ENCODE data around the gene MYOM1. TPM values are rescaled to one million over a fixed set of nuclear protein-coding genes. Genes with fewer than 3 reads are reported as not detected.

The MYOM1 gene
- total and polyA plus RNA-seq, 2 donors (not counting 3 experiments of a cell fraction or from before 2014, with no cell fraction given), result 0.08 TPM; not detected in 1

- TF ChIP-seq JUN (IDR thresholded peaks at IDR 0.05; ENCODE audit: borderline replicate concordance, insufficient read depth, insufficient read length, low read depth), result no peak
- no peak for TF ChIP-seq GATA2 (IDR thresholded peaks at IDR 0.05; ENCODE audit: insufficient read depth, insufficient read length, low read depth, low read length)
- TF ChIP-seq MAX (IDR thresholded peaks at IDR 0.05; ENCODE audit: insufficient read depth, insufficient read length), result no peak
- no peak for TF ChIP-seq EZH2 (IDR thresholded peaks at IDR 0.05; ENCODE audit: borderline replicate concordance, low read depth, low read length, severe bottlenecking)
- no peak for TF ChIP-seq POLR2A (IDR thresholded peaks at IDR 0.05; ENCODE audit: low read depth, low read length)
- Histone ChIP-seq H3K4me1 (ENCODE audit: control insufficient read depth, extremely low read depth, insufficient read depth, low read length) (no peaks in the 10 kb centered on the region), H3K9me3 (replicated peaks; ENCODE audit: control insufficient read depth, insufficient read depth, low read length) (no peaks in the 10 kb centered on the region), H3K27ac (ENCODE audit: insufficient read depth, low read depth, low read length) (no peak overlapping the region), H3K79me2 (ENCODE audit: control insufficient read depth, insufficient read depth, low read length) (no peaks in the 10 kb centered on the region), H3K9me1 (replicated peaks; ENCODE audit: control insufficient read depth, extremely low read depth, insufficient read depth, low read length) (no peaks in the 10 kb centered on the region), H3K27me3 (ENCODE audit: control insufficient read depth in 2 of 2, insufficient read depth in 2 of 2, low read length in 2 of 2) (peaks cover 4 to 10% of the 10 kb centered on the region in 2 experiments), H2AFZ (ENCODE audit: low read depth, low read length) (no peak overlapping the region), H3K36me3 (ENCODE audit: control insufficient read depth in 2 of 2, extremely low read depth in 1 of 2, insufficient read depth in 2 of 2, low read length in 2 of 2) (no peaks in the 10 kb centered on the region), H3K4me2 (ENCODE audit: insufficient read depth, low read length) (no peak overlapping the region), H3K4me3 (replicated peaks in 1 of 3; ENCODE audit: insufficient read depth in 1 of 3, low read depth in 1 of 3, low read length in 3 of 3) (no peak overlapping the region), H4K20me1 (replicated peaks; ENCODE audit: control insufficient read depth, extremely low read depth, insufficient read depth, low read length) (no peaks in the 10 kb centered on the region), H3K9ac (replicated peaks; ENCODE audit: extremely low read depth, insufficient read depth, low read length) (no peak overlapping the region)
- no TSS peak for BruUV-seq (replicated peaks)
- intact Hi-C loops (cut with micrococcal nuclease) (no loop called here), dilution Hi-C loops (cut with MboI; ENCODE audit: extremely low pct_ligation_motif_present, low sequenced_read_pairs) (no loop called here)
- FAIRE-seq (no peak), DNase-seq (ENCODE audit: low read depth, low spot score) (no peak)
- CTCF ChIA-PET, result interaction anchor here (1.5 kb wide), 1 partner anchor 10 kb away, joined by 3 read pairs; no protein-coding TSS in a partner anchor
- POLR2A ChIA-PET, result no interaction called here
Measured at GRCh38 chr18:3211236-3211992, 8.4 kb downstream of the MYOM1 start.

- ChIA-PET POLR2A (no interaction called here), CTCF (interaction anchor here (1.1 to 1.5 kb wide), 2 partner anchors 12 to 15 kb away, joined by 3 read pairs; no protein-coding TSS in a partner anchor)
- TF ChIP-seq CTCF (IDR thresholded peaks at IDR 0.05; ENCODE audit: extremely low read depth in 1 of 2, insufficient read depth in 1 of 2, low read depth in 1 of 2, low read length in 2 of 2), result no peak
- TF ChIP-seq POLR2AphosphoS5 (IDR thresholded peaks at IDR 0.05; ENCODE audit: insufficient read depth, low read depth, low read length), result no peak
- TF ChIP-seq MYC (IDR thresholded peaks at IDR 0.05; ENCODE audit: low read depth, low read length), result no peak
- no peak for TF ChIP-seq FOS (IDR thresholded peaks at IDR 0.05; ENCODE audit: borderline replicate concordance, insufficient read depth, low read length)
- TF ChIP-seq MAX (IDR thresholded peaks at IDR 0.05; ENCODE audit: insufficient read depth, insufficient read length), result no peak
- no peak for TF ChIP-seq POLR2A (IDR thresholded peaks at IDR 0.05; ENCODE audit: low read depth, low read length)
- TF ChIP-seq GATA2 (IDR thresholded peaks at IDR 0.05; ENCODE audit: insufficient read depth, insufficient read length, low read depth, low read length), result no peak
- TF ChIP-seq EZH2 (IDR thresholded peaks at IDR 0.05; ENCODE audit: borderline replicate concordance, low read depth, low read length, severe bottlenecking), result no peak
- no peak for TF ChIP-seq JUN (IDR thresholded peaks at IDR 0.05; ENCODE audit: borderline replicate concordance, insufficient read depth, insufficient read length, low read depth)
- Histone ChIP-seq H3K27ac (ENCODE audit: insufficient read depth, low read depth, low read length) (no peak overlapping the region), H3K4me1 (ENCODE audit: control insufficient read depth, extremely low read depth, insufficient read depth, low read length) (no peaks in the 10 kb centered on the region), H3K27me3 (ENCODE audit: control insufficient read depth in 2 of 2, insufficient read depth in 2 of 2, low read length in 2 of 2) (peaks cover 4 to 10% of the 10 kb centered on the region in 2 experiments), H3K4me3 (replicated peaks in 1 of 3; ENCODE audit: insufficient read depth in 1 of 3, low read depth in 1 of 3, low read length in 3 of 3) (no peak overlapping the region), H3K79me2 (ENCODE audit: control insufficient read depth, insufficient read depth, low read length) (no peaks in the 10 kb centered on the region), H3K4me2 (ENCODE audit: insufficient read depth, low read length) (no peak overlapping the region), H3K9me1 (replicated peaks; ENCODE audit: control insufficient read depth, extremely low read depth, insufficient read depth, low read length) (no peaks in the 10 kb centered on the region), H3K36me3 (ENCODE audit: control insufficient read depth in 2 of 2, extremely low read depth in 1 of 2, insufficient read depth in 2 of 2, low read length in 2 of 2) (no peaks in the 10 kb centered on the region), H2AFZ (ENCODE audit: low read depth, low read length) (no peak overlapping the region), H3K9me3 (replicated peaks; ENCODE audit: control insufficient read depth, insufficient read depth, low read length) (no peaks in the 10 kb centered on the region), H3K9ac (replicated peaks; ENCODE audit: extremely low read depth, insufficient read depth, low read length) (no peak overlapping the region), H4K20me1 (replicated peaks; ENCODE audit: control insufficient read depth, extremely low read depth, insufficient read depth, low read length) (no peaks in the 10 kb centered on the region)
- dilution Hi-C loops (cut with MboI; ENCODE audit: extremely low pct_ligation_motif_present, low sequenced_read_pairs) (no loop called here), intact Hi-C loops (cut with micrococcal nuclease) (no loop called here)
- no peak for DNase-seq (ENCODE audit: low read depth, low spot score)
- no TSS peak for BruUV-seq (replicated peaks)
- no peak for FAIRE-seq
Measured at GRCh38 chr18:3209859-3210569, 9.8 kb downstream of the MYOM1 start.
